ENCODE measurements around the gene MAP1S.

DNA sequence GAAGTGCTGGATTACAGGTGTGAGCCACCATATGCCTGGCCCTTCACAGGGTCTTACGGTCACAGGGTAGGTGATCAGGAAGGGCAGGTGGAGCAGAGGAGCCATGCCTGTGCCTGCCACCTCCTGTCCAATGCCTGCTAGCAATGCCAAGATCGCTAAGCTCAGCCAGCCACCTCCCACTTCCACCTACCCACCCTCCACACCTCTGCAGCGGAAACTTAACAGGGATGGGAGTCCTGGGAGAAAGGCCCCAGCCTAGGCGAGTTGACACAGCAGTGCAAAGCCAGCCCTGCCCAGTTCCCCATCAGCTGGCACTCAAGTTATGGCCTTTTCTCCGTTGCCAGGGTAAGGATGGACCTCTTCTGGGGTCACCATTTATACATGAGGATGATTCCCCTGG is 16.1 kb downstream of the MAP1S start:
- TF ChIP-seq, protein P1, sequence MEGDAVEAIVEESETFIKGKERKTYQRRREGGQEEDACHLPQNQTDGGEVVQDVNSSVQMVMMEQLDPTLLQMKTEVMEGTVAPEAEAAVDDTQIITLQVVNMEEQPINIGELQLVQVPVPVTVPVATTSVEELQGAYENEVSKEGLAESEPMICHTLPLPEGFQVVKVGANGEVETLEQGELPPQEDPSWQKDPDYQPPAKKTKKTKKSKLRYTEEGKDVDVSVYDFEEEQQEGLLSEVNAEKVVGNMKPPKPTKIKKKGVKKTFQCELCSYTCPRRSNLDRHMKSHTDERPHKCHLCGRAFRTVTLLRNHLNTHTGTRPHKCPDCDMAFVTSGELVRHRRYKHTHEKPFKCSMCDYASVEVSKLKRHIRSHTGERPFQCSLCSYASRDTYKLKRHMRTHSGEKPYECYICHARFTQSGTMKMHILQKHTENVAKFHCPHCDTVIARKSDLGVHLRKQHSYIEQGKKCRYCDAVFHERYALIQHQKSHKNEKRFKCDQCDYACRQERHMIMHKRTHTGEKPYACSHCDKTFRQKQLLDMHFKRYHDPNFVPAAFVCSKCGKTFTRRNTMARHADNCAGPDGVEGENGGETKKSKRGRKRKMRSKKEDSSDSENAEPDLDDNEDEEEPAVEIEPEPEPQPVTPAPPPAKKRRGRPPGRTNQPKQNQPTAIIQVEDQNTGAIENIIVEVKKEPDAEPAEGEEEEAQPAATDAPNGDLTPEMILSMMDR (IDR thresholded peaks at IDR 0.05; ENCODE audit: low read length), result no peak
- no peak for TF ChIP-seq EZH2 (optimal IDR thresholded peaks at IDR 0.05; ENCODE audit: low read depth, low read length)
